Erythroblast (primary cell): Measurements from ENCODE around the gene C1QL3.

ENCODE experiments used
- DNase-seq, 2 experiments: peaks; one replicate each; lab custom pipeline; 2025; lab: John Stamatoyannopoulos, UW
- GATA1 ChIP-seq: IDR thresholded peaks from 2 replicates; pipeline ENCODE4 v1.6.1; 2011; ENCODE audit warnings: low read depth, mild to moderate bottlenecking, control low read depth, low read length, moderate library complexity
- POLR2A ChIP-seq: IDR thresholded peaks from 2 replicates; pipeline ENCODE4 v1.6.1; 2011; ENCODE audit warnings: mild to moderate bottlenecking, low read length

C1QL3 gene

GRCh38 chr10:16521311-16522016, at the start of gene C1QL3:
TSS of gene C1QL3 (minus strand) at chr10:16521879. CDS start at chr10:16521065, 814 bp downstream.
- DNase-seq, result peak; percentile 35 to 42
- TF ChIP-seq GATA1, result no peak
- TF ChIP-seq POLR2A, result no peak

DNA sequence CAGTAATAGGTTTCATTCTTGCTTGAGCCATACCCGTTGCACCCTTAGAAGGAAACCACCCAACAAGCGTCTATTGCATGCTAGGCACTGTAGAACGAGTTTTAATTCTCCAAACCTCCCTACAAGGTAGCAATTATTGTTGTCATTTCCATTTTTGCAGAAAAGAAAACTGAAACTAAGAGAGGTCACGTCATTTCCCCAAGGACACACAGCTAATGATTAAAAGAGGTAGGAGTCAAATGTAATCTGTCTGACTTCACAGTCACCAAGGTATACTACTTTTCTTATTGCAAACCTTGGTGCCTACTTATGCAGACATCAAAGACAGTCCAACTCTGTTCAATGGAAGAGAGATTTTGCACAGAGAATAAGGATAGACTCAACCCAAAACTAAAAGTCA, 49.1 kb upstream of the C1QL3 start:
- DNase-seq, result no peak
- TF ChIP-seq GATA1, result no peak
- TF ChIP-seq POLR2A, result no peak

GRCh38 chr10:16566202-16566805, 44.6 kb upstream of the C1QL3 start:
- no peak for DNase-seq
- TF ChIP-seq GATA1, result no peak
- no peak for TF ChIP-seq POLR2A

- TF ChIP-seq GATA1 (no peak), POLR2A (no peak)
- DNase-seq, result no peak
These were observed 43.9 kb upstream of the C1QL3 start for GRCh38 chr10:16565604-16566003.

- TF ChIP-seq POLR2A, result no peak
- no peak for DNase-seq
These were observed 41.2 kb upstream of the C1QL3 start for GRCh38 chr10:16562891-16563290.

GRCh38 chr10:16559236-16559773, 37.6 kb upstream of the C1QL3 start:
- TF ChIP-seq GATA1, result no peak
- no peak for TF ChIP-seq POLR2A
- no peak for DNase-seq

- no peak for DNase-seq
- TF ChIP-seq POLR2A, result no peak
These were observed 26.3 kb upstream of the C1QL3 start for GRCh38 chr10:16547973-16548372.

DNA sequence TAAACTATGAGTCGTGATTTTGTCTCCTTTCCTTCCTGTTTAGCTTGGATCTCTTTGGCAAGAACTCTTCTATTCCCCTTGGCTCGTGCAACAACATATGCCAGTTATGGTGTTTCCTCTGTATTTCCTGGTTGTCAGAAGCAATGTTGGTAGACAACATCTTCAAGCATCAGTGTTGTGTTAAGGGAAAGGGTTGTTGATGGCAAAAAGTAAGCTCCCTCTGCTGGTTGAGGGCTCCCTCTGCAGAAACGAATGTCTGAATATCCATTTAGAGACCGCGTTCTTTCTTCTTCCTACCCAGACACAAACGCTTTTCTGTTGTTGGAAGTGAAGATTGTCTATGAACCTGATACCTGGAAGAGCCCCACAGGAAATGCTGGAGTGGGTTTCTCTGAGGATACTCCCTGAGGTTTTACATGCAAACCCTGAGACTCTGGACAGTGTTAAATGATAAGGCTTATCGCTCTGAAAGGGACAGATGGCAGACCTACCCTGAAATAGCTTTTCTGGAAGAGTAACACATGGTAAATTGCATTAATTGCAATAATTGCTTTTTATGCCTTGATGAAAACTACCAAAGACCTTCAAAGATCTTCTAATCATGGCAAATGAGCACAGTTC, 23.5 kb upstream of the C1QL3 start:
- peak; percentile 15 to 34 for DNase-seq

GRCh38 chr10:16544591-16544990, 22.9 kb upstream of the C1QL3 start:
- DNase-seq, result no peak
- TF ChIP-seq GATA1, result no peak
- TF ChIP-seq POLR2A, result no peak

More for the DNA sequence above, 23.5 kb upstream of the C1QL3 start:
- TF ChIP-seq GATA1, result no peak
- TF ChIP-seq POLR2A, result no peak

- TF ChIP-seq GATA1 (no peak), POLR2A (no peak)
- DNase-seq, result no peak
These were observed 22.4 kb upstream of the C1QL3 start for GRCh38 chr10:16544099-16544498.

DNA sequence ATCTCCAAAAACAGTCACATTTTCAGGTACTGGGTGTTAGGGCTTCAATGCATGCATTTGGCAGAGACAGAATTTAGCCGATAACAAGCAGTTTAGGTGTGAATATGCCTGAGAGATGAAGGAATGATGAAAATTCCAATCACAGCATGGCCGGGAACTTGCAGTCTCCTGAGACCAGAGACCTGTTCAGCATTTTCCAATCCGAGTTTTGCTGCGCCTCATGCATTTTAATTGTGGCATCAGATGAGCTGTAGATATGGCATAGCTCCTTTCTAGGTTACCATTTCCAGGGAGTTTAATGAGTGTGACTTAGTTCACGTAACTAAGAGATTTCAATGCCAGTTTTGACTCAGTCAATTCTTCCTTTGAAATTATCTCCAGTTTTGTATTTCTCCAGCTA, 14.5 kb upstream of the C1QL3 start:
- no peak for TF ChIP-seq GATA1
- no peak for TF ChIP-seq POLR2A
- no peak for DNase-seq

DNA sequence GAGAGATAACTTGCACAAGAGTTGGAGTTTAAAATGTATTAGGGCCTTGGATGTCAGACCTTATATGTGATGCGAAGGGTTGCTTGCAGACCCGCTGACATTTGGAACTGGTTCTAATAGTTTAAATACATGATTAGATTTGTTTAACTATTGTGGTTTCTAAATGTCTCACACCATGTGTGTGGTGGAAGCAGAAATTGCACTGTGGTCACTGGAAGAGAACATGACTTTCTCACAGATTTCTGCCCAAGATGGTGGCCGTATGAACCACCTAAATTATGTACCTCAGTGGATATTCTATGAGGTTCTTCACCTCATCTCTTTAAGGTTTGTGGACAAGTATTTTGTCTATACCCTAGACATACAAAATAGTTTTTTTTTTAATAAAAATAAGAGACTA, 8.2 kb upstream of the C1QL3 start:
- no peak for DNase-seq
- no peak for TF ChIP-seq GATA1
- no peak for TF ChIP-seq POLR2A

- no peak for TF ChIP-seq GATA1
- no peak for TF ChIP-seq POLR2A
- no peak for DNase-seq
These were observed 5.8 kb upstream of the C1QL3 start for GRCh38 chr10:16527452-16527851.

DNA sequence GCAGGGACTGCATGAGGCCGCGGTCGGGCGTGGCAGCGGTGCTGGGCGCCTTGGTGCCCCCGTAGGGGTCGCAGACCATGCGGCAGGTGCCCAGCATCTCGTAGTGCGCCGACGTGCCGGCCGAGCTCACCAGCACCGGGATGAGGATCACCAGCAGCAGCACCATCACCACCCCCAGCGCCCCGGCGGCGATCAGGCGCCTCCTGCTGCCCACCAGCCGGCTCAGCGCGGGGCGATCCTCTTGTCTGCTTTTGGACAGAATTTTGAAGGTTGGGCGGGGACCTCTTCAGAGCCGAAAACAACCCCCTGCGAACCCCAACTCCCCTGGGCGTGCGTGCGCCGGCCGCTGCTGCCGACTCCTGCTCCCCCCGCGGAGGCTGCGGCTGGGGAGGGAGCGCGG, 779 bp downstream of the C1QL3 start:
- DNase-seq, result peak; percentile 54 to 55
- TF ChIP-seq GATA1 (no peak), POLR2A (no peak)
